Kidney (tissue), 14 donors: ENCODE results near the gene BDH1. TPM values are rescaled to one million over a fixed set of nuclear protein-coding genes. Genes with fewer than 3 reads are reported as not detected.

Source experiments
- DNase-seq, 5 donors: peaks; one replicate each; pipeline ENCODE4 v3.0.0-alpha.2; 2013 to 2020
- FAIRE-seq: peaks from 2 replicates; lab custom pipeline; 2012; peaks lifted over from hg19 to GRCh38; lab: Jason Lieb, UNC
- H3K27ac ChIP-seq, 2 donors: one replicate each; pipeline ENCODE4 v1.7.0; 2013; ENCODE audit warnings: low read depth in 2 of 2, low read length in 2 of 2, inconsistent platforms in 1 of 2
- H3K27me3 ChIP-seq: one replicate; pipeline ENCODE4 v1.7.1; 2013; ENCODE audit warnings: low read length, inconsistent platforms; ENCODE audit not compliant: control insufficient read depth, insufficient read depth
- H3K36me3 ChIP-seq, 3 donors: one replicate each; pipeline versions ENCODE4 v1.7.0 to v1.7.1; 2013; ENCODE audit warnings: low read length in 3 of 3, control low read depth in 1 of 3, inconsistent platforms in 1 of 3; ENCODE audit not compliant: insufficient read depth in 3 of 3, control insufficient read depth in 2 of 3
- H3K4me1 ChIP-seq, 3 donors: one replicate each; pipeline versions ENCODE4 v1.7.0 to v1.7.1; 2013; ENCODE audit warnings: low read length in 3 of 3, inconsistent platforms in 1 of 3, low read depth in 1 of 3; ENCODE audit not compliant: control insufficient read depth in 2 of 3, insufficient read depth in 2 of 3
- H3K4me3 ChIP-seq, 3 donors: one replicate each; pipeline versions ENCODE4 v1.7.0 to v1.8.1; 2013; ENCODE audit warnings: low read length in 3 of 3, control low read depth in 1 of 3, inconsistent platforms in 1 of 3
- H3K9ac ChIP-seq, 3 donors: one replicate each; pipeline versions ENCODE4 v1.7.0 to v1.7.1; 2013; ENCODE audit warnings: low read length in 3 of 3, control low read depth in 1 of 3, inconsistent platforms in 1 of 3
- H3K9me3 ChIP-seq, 3 donors: one replicate each; pipeline versions ENCODE4 v1.7.0 to v1.7.1; 2013; ENCODE audit warnings: low read length in 3 of 3, control low read depth in 1 of 3, inconsistent platforms in 1 of 3; ENCODE audit not compliant: control insufficient read depth in 2 of 3, insufficient read depth in 1 of 3
- intact Hi-C: fragments of 100-400 bp; cut with DNase I; formaldehyde crosslinking; loops from one replicate; pipeline ENCODE4 v1.11.1; 2022
- polyA plus RNA-seq: library from polyadenylated mRNA; stranded (reverse); fragments of 350-450 nt; fragmentation: Illumina TruSeq; extraction: RNeasy Lipid Tissue Mini Kit (QIAGEN cat#74804); gene quantifications from one replicate; pipeline ENCODE4 v1.2.3, GENCODE V29; 2014; ENCODE audit warnings: low read depth, low replicate concordance; ENCODE audit not compliant: insufficient read depth
- total RNA-seq: library from RNA; stranded (reverse); fragmentation: NEBNext Ultra II Directional; extraction: Animal tissue kit (Norgen Biotek cat#: 25700); gene quantifications from one replicate; pipeline ENCODE4 v1.2.1, GENCODE V29; 2021
- TF ChIP-seq, protein P1 (sequence below): IDR thresholded peaks from 3 replicates; pipeline ENCODE4 v1.5.1; 2012; ENCODE audit warnings: mild to moderate bottlenecking, moderate library complexity, borderline replicate concordance; ENCODE audit not compliant: insufficient read depth; ENCODE audit errors: extremely low read depth
- donor health status: control.
- donor health status: control.
- donor health status: control.
- donor health status: control.
- donor health status: control.
- donor health status: DM: yes; HTN: yes; CAD: no.
- donor health status: Normal renal cell carcinoma (clear cell type).

Gene BDH1
- total and polyA plus RNA-seq, 2 donors from 2014 or later = 21.2 to 49.6 TPM

DNA sequence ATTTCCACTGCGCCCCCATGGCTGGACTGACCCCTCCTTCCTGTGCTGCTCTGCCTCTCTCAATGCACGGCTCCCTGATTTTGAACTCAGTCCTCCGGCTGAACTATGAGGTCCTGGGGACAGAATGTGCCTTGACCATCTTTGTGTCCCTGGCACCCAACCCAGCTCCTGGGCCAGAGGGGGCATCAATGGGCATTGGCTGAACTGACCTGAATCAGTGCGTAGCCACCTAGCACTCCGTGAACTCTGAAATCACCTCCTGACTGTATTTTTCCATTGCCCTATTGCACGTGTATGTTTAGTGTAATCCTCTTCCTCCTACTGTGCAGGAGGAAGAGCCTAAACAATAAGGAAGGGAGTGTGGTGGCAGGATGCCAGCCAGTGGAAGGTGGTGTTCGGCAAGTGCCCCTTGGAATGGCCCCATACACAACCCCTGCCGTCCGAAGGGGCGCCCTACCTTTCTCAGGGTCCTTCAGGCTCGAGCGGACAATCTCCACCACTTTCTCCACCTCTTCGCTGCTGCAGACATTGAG, 33.5 kb downstream of the BDH1 start:
- Histone ChIP-seq H3K4me3 (no peak overlapping the region), H3K27ac (no peak overlapping the region), H3K9me3 (no peaks in the 10 kb centered on the region), H3K4me1 (peaks cover 3 to 9% (median 9%) of the 10 kb centered on the region in 3 donors), H3K36me3 (peaks cover 0 to 2% (median 0%) of the 10 kb centered on the region in 3 donors), H3K9ac (no peak overlapping the region), H3K27me3 (no peaks in the 10 kb centered on the region)
- intact Hi-C loops = no loop called here
- FAIRE-seq (no peak), DNase-seq (peak in 1 of 5 donors; percentile 57)
- TF ChIP-seq, protein P1, sequence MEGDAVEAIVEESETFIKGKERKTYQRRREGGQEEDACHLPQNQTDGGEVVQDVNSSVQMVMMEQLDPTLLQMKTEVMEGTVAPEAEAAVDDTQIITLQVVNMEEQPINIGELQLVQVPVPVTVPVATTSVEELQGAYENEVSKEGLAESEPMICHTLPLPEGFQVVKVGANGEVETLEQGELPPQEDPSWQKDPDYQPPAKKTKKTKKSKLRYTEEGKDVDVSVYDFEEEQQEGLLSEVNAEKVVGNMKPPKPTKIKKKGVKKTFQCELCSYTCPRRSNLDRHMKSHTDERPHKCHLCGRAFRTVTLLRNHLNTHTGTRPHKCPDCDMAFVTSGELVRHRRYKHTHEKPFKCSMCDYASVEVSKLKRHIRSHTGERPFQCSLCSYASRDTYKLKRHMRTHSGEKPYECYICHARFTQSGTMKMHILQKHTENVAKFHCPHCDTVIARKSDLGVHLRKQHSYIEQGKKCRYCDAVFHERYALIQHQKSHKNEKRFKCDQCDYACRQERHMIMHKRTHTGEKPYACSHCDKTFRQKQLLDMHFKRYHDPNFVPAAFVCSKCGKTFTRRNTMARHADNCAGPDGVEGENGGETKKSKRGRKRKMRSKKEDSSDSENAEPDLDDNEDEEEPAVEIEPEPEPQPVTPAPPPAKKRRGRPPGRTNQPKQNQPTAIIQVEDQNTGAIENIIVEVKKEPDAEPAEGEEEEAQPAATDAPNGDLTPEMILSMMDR = no peak

DNA sequence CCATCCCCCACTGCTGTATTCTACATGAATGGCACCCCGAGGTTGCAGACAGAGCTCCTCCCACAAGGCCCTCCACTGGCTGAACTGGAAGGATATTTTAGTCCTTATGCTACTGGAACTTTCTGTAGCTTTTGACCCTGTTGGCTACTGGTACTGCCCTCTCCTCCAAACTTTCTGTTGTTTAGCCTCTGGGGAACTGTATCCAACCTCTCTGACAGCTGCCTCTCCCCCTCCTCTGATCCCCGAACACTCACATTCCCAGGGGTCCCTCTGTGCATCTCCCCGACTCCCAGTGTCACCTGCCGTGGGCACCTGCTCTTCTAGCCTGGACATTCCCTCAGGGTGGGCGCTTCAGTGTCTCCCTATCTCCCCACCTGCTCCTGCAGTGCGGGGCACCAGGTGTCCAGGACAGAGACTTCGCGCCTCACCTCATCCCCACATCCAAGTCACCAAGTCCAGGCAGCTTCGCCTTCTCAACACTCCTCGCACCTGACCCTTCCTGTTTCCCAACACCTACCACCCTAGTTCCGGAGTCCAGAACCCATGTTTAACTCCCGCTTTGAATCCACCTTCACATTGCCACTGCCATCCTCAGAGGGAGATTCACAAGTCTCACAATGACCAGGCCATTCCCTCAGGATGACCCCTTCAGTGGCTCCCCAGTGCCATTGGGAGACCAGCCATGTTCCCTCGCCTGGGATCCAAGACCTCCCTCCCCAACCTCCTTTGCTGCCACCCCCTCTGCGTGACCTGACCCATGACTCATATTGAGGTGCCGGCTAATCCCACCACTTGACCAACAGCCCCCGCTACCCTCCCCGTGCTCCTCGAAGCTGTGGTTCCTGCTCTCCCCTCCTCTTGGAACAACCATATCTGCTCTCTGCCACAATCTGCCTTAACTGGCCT, 34.2 kb downstream of the BDH1 start:
- DNase-seq = peak in 1 of 5 donors; percentile 62
- Histone ChIP-seq H3K4me3 (peak overlapping the region in 1 of 3 donors; percentile 30), H3K9me3 (no peaks in the 10 kb centered on the region), H3K27me3 (no peaks in the 10 kb centered on the region), H3K9ac (peak overlapping the region in 1 of 3 donors; percentile 53), H3K4me1 (peaks cover 3 to 13% (median 9%) of the 10 kb centered on the region in 3 donors), H3K36me3 (peaks cover 0 to 2% (median 0%) of the 10 kb centered on the region in 3 donors), H3K27ac (peak overlapping the region in 1 of 2 donors; percentile 57)
- TF ChIP-seq, protein P1 = no peak
- FAIRE-seq = no peak
- intact Hi-C loops = no loop called here

DNA sequence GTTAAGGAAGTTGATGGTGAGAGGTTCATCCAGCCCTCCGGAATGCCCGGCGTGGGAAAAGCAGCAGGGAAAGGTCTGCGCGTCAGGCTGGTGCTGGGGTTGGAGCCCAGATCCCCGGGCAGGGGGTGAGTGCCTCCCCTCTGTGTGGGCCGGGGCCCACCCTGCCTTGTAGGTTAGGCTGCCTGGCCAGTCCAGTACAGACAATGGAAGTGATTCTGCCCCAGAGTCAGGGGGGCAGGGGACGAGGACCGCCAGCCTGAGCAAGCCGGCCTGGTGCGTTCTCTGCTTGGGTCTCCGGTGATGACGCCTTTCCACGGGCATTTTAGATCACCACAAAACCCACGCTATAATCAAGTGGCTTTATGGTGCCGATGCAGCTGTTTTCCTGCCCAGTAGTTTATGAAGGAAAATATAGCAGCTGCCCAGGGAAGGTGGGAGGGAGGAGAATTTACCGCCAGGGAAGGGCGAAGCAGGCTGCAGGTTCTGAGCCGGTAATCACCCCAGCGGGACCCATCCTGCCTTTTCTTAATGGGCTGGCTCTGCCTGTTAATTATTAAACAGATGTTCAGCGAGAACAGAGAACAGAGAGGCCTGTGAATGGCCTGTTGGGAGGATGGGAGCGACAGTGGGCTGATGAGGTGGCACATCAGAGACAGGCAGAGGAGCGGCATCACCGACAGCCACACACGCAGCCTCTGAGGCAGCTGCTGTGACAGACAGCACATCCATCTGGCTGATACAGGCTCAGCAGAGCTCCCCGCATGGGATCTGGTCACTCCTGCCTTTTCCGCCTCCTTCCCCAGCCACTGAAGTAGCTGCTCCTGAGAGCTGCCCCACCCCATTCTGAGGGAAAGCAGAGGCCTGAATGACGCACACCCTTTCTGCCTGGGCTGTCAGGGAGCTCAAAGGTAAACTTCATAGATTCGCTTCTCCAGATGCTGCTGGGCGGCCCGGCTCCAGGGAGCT, 35.2 kb downstream of the BDH1 start:
- Histone ChIP-seq H3K4me3 (peak overlapping the region in 2 of 3 donors; percentile 6 to 30), H3K36me3 (peaks cover 0 to 2% (median 0%) of the 10 kb centered on the region in 3 donors), H3K27me3 (no peaks in the 10 kb centered on the region), H3K4me1 (peaks cover 3 to 13% (median 9%) of the 10 kb centered on the region in 3 donors), H3K27ac (peak overlapping the region in 1 of 2 donors; percentile 47), H3K9me3 (no peaks in the 10 kb centered on the region), H3K9ac (peak overlapping the region in 1 of 3 donors; percentile 53)
- DNase-seq (peak; percentile 71 to 85 (median 84)), FAIRE-seq (no peak)
- intact Hi-C loops = no loop called here
- TF ChIP-seq, protein P1 = no peak
